OCI-LY3 (cell line): Measurements from ENCODE around the gene PMAIP1.
"Not testable (repeated sequence)": the region's sequence is repeated elsewhere in the genome, so short reads cannot be mapped to it uniquely, and the experiment has no call there.

Experiments
- H2AFZ ChIP-seq: fragments of 200-600, 300-600 bp; shearing (Covaris generic); 2 replicates; pipeline ENCODE4 v1.6.0; 2014; ENCODE audit warnings: antibody characterized with exemption, low read depth, low read length
- H3K27ac ChIP-seq: fragments of 200-600, 300-600 bp; sonication (generic); 2 replicates; pipeline ENCODE4 v1.5.1; 2014; ENCODE audit warnings: mild to moderate bottlenecking, low read length, moderate library complexity, mixed read lengths
- H3K27me3 ChIP-seq: fragments of 200-600, 300-600 bp; sonication (generic); 2 replicates; pipeline ENCODE4 v1.6.1; 2014; ENCODE audit warnings: low read depth, low read length, mixed read lengths
- H3K36me3 ChIP-seq: fragments of 200-600, 300-600 bp; sonication (generic); replicated peaks from 2 replicates; pipeline ENCODE3; 2014; ENCODE audit warnings: low read depth, low read length, mixed read lengths
- H3K4me1 ChIP-seq: fragments of 300-600, 200-600 bp; sonication (generic); 2 replicates; pipeline ENCODE4 v1.6.1; 2014; ENCODE audit warnings: low read length, mixed read lengths
- H3K4me2 ChIP-seq: fragments of 200-600, 300-600 bp; sonication (generic); 2 replicates; pipeline ENCODE4 v1.6.1; 2014; ENCODE audit warnings: low read length, mixed read lengths
- H3K4me3 ChIP-seq: fragments of 300-600, 200-600 bp; sonication (generic); 2 replicates; pipeline ENCODE4 v1.5.1; 2014; ENCODE audit warnings: antibody characterized with exemption, mild to moderate bottlenecking, low read length, moderate library complexity
- H3K79me2 ChIP-seq: fragments of 300-600, 200-600 bp; shearing (Covaris generic); 2 replicates; pipeline ENCODE4 v1.6.1; 2014; ENCODE audit warnings: mild to moderate bottlenecking, low read length, mixed read lengths
- H3K9ac ChIP-seq: fragments of 300-600, 200-600 bp; shearing (Covaris generic); 2 replicates; pipeline ENCODE4 v1.6.0; 2014; ENCODE audit warnings: mild to moderate bottlenecking, low read length, moderate library complexity
- H3K9me3 ChIP-seq: fragments of 200-600, 300-600 bp; shearing (Covaris generic); 2 replicates; pipeline ENCODE4 v1.6.1; 2014; ENCODE audit warnings: low read length, mixed read lengths; ENCODE audit not compliant: insufficient read depth
- H4K20me1 ChIP-seq: fragments of 200-600, 300-600 bp; sonication (generic); 2 replicates; pipeline ENCODE4 v1.6.1; 2016; ENCODE audit warnings: low read length, mixed read lengths; ENCODE audit not compliant: insufficient read depth
- CTCF ChIP-seq: fragments of 200-600, 300-600 bp; sonication (generic); IDR thresholded peaks from 2 replicates; pipeline ENCODE4 v1.5.1; 2014; ENCODE audit warnings: antibody characterized with exemption, low read length, low read depth
- EZH2phosphoT487 ChIP-seq: fragments of 200-600 bp; shearing (Covaris generic); IDR thresholded peaks from 2 replicates; pipeline ENCODE4 v1.6.1; 2018; ENCODE audit warnings: antibody characterized with exemption, mixed run types, low read depth

The PMAIP1 gene

GRCh38 chr18:59878644-59879043, 21.2 kb upstream of the PMAIP1 start:
- Histone ChIP-seq H2AFZ (no peak overlapping the region), H3K4me3 (no peak overlapping the region), H3K9me3 (no peaks in the 10 kb centered on the region), H3K4me1 (peaks cover 49% of the 10 kb centered on the region), H3K4me2 (no peak overlapping the region), H3K27me3 (no peaks in the 10 kb centered on the region), H4K20me1 (no peaks in the 10 kb centered on the region), H3K27ac (no peak overlapping the region), H3K9ac (no peak overlapping the region), H3K79me2 (no peaks in the 10 kb centered on the region), H3K36me3 (no peaks in the 10 kb centered on the region)
- no peak for TF ChIP-seq EZH2phosphoT487
- no peak for TF ChIP-seq CTCF

- H3K9me3 ChIP-seq: peaks cover 6% of the 10 kb centered on the region; the same call in 1 of the 2 replicates
- peak overlapping the region; percentile 0; the same call in 1 of the 2 replicates for H3K4me3 ChIP-seq
- H4K20me1 ChIP-seq: no peaks in the 10 kb centered on the region
- H3K27me3 ChIP-seq: peaks cover 8% of the 10 kb centered on the region
- peak overlapping the region; percentile 4; the same call in 1 of the 2 replicates for H2AFZ ChIP-seq
- peaks cover 56% of the 10 kb centered on the region for H3K4me1 ChIP-seq
- TF ChIP-seq EZH2phosphoT487 (no peak), CTCF (no peak)
- H3K27ac ChIP-seq: no peak overlapping the region
- H3K79me2 ChIP-seq: no peaks in the 10 kb centered on the region
- H3K4me2 ChIP-seq: peak overlapping the region; percentile 42
- H3K36me3 ChIP-seq: no peaks in the 10 kb centered on the region
- peak overlapping the region; percentile 1; the same call in 1 of the 2 replicates for H3K9ac ChIP-seq
Measured at GRCh38 chr18:59881728-59882656, 17.8 kb upstream of the PMAIP1 start.

GRCh38 chr18:59884351-59884750, 15.4 kb upstream of the PMAIP1 start:
- Histone ChIP-seq H2AFZ (no peak overlapping the region), H3K36me3 (no peaks in the 10 kb centered on the region), H3K4me2 (no peak overlapping the region), H3K79me2 (no peaks in the 10 kb centered on the region), H3K9ac (no peak overlapping the region), H3K27ac (no peak overlapping the region), H3K4me3 (no peak overlapping the region), H3K27me3 (peaks cover 8% of the 10 kb centered on the region), H3K4me1 (peaks cover 40% of the 10 kb centered on the region), H3K9me3 (peaks cover 6% of the 10 kb centered on the region; the same call in 1 of the 2 replicates), H4K20me1 (no peaks in the 10 kb centered on the region)
- TF ChIP-seq CTCF (no peak), EZH2phosphoT487 (no peak)

- TF ChIP-seq EZH2phosphoT487: no peak
- TF ChIP-seq CTCF: no peak
- Histone ChIP-seq H4K20me1 (no peaks in the 10 kb centered on the region), H3K36me3 (no peaks in the 10 kb centered on the region), H3K27ac (peak overlapping the region; percentile 62), H3K9ac (peak overlapping the region; percentile 59), H3K9me3 (peaks cover 6% of the 10 kb centered on the region; the same call in 1 of the 2 replicates), H3K27me3 (peaks cover 8% of the 10 kb centered on the region), H3K4me1 (peaks cover 40% of the 10 kb centered on the region), H3K4me2 (peak overlapping the region; percentile 95), H3K4me3 (peak overlapping the region; percentile 72), H2AFZ (0 out of 2 replicates have a peak overlapping the region, but pooled peaks have one; percentile 16), H3K79me2 (no peaks in the 10 kb centered on the region)
Measured at GRCh38 chr18:59885579-59886163, 14.1 kb upstream of the PMAIP1 start.

- H3K79me2 ChIP-seq, H3K9me3 ChIP-seq, H3K9ac ChIP-seq, H3K36me3 ChIP-seq, H3K27me3 ChIP-seq, H4K20me1 ChIP-seq, H2AFZ ChIP-seq: not testable (repeated sequence)
- Histone ChIP-seq H3K4me1 (peaks cover 46% of the 10 kb centered on the region), H3K4me2 (peak overlapping the region; percentile 95; the same call in 1 of the 2 replicates), H3K4me3 (peak overlapping the region; percentile 72; the same call in 1 of the 2 replicates), H3K27ac (peak overlapping the region; percentile 62; the same call in 1 of the 2 replicates)
Measured at GRCh38 chr18:59886399-59886798, 13.4 kb upstream of the PMAIP1 start.
